Endometrial microvascular endothelial cells (primary cell): ENCODE results near the gene DLG2. TPM values are rescaled to one million over a fixed set of nuclear protein-coding genes. Genes with fewer than 3 reads are reported as not detected.

Experiments
- in situ Hi-C: cut with HindIII; loops from 2 replicates; pipeline ENCODE4 v1.10.0; 2017; ENCODE audit warnings: low sequenced_read_pairs, low pct_unique_long_range_greater_than_20kb; ENCODE audit errors: inconsistent ontology term
- total RNA-seq: library from RNA; depleted of rRNA; stranded (reverse); fragments of >200 nt; gene quantifications from one replicate; pipeline ENCODE4 v1.2.3, GENCODE V29; 2015; ENCODE audit errors: inconsistent ontology term

DLG2 gene
- total RNA-seq, 1 donor from 2014 or later: not detected

- in situ Hi-C loops: no loop called here
Observed at GRCh38 chr11:84270466-84270865, 1356.7 kb downstream of the DLG2 start.

GRCh38 chr11:84264066-84264465 lies 1363.1 kb downstream of the DLG2 start:
- in situ Hi-C loops: no loop called here

GRCh38 chr11:84261707-84262106 lies 1365.4 kb downstream of the DLG2 start:
- in situ Hi-C loops: no loop called here

- in situ Hi-C loops: no loop called here
Observed at GRCh38 chr11:84260862-84261261, 1366.3 kb downstream of the DLG2 start.

- in situ Hi-C loops: no loop called here
Observed at GRCh38 chr11:84256618-84257017, 1370.5 kb downstream of the DLG2 start.

- in situ Hi-C loops: no loop called here
Observed at GRCh38 chr11:84255483-84255882, 1371.7 kb downstream of the DLG2 start.

GRCh38 chr11:84250834-84251613 lies 1376.1 kb downstream of the DLG2 start:
- in situ Hi-C loops: no loop called here

- in situ Hi-C loops: no loop called here
Observed at GRCh38 chr11:84249344-84250135, 1377.6 kb downstream of the DLG2 start.

- in situ Hi-C loops: no loop called here
Observed at GRCh38 chr11:84247926-84248325, 1379.2 kb downstream of the DLG2 start.

GRCh38 chr11:84247129-84247528 lies 1380.0 kb downstream of the DLG2 start:
- in situ Hi-C loops: no loop called here

GRCh38 chr11:84243629-84244263 lies 1383.4 kb downstream of the DLG2 start:
- in situ Hi-C loops: no loop called here

- in situ Hi-C loops: no loop called here
Observed at GRCh38 chr11:84241343-84242131, 1385.6 kb downstream of the DLG2 start.

GRCh38 chr11:84240847-84241246 lies 1386.3 kb downstream of the DLG2 start:
- in situ Hi-C loops: no loop called here

- in situ Hi-C loops: no loop called here
Observed at GRCh38 chr11:84236436-84236835, 1390.7 kb downstream of the DLG2 start.

GRCh38 chr11:84234462-84235202 lies 1392.5 kb downstream of the DLG2 start:
- in situ Hi-C loops: no loop called here

- in situ Hi-C loops: no loop called here
Observed at GRCh38 chr11:84234011-84234410, 1393.1 kb downstream of the DLG2 start.

GRCh38 chr11:84232511-84232910 lies 1394.6 kb downstream of the DLG2 start:
- in situ Hi-C loops: no loop called here

GRCh38 chr11:84230402-84230801 lies 1396.7 kb downstream of the DLG2 start:
- in situ Hi-C loops: no loop called here
